ENCODE results near the gene OIT3.

Gene OIT3

GRCh38 chr10:72935361-72935760 lies 41.8 kb downstream of the OIT3 start:
- no peak for DNase-seq (ENCODE audit: low read depth)
- in situ Hi-C loops (cut with HindIII; ENCODE audit: low sequenced_read_pairs): no loop called here

GRCh38 chr10:72943498-72944234 lies 50.1 kb downstream of the OIT3 start:
- in situ Hi-C loops (cut with HindIII; ENCODE audit: low sequenced_read_pairs): no loop called here
- no peak for DNase-seq (ENCODE audit: low read depth)
- no peak for TF ChIP-seq CTCF (IDR thresholded peaks at IDR 0.05; ENCODE audit: low read depth, low read length, missing control alignments)
- no peak overlapping the region for H3K4me3 ChIP-seq (ENCODE audit: low read depth, low read length)

More at GRCh38 chr10:72935361-72935760, 41.8 kb downstream of the OIT3 start:
- TF ChIP-seq CTCF (IDR thresholded peaks at IDR 0.05; ENCODE audit: low read depth, low read length, missing control alignments): no peak
- H3K4me3 ChIP-seq (ENCODE audit: low read depth, low read length): no peak overlapping the region

- no peak for TF ChIP-seq CTCF (IDR thresholded peaks at IDR 0.05; ENCODE audit: low read depth, low read length, missing control alignments)
- in situ Hi-C loops (cut with HindIII; ENCODE audit: low sequenced_read_pairs): no loop called here
- H3K4me3 ChIP-seq (ENCODE audit: low read depth, low read length): no peak overlapping the region
- no peak for DNase-seq (ENCODE audit: low read depth)
These were observed 53.4 kb downstream of the OIT3 start for GRCh38 chr10:72946963-72947362.

GRCh38 chr10:72948762-72949161 lies 55.2 kb downstream of the OIT3 start:
- no peak for DNase-seq (ENCODE audit: low read depth)
- TF ChIP-seq CTCF (IDR thresholded peaks at IDR 0.05; ENCODE audit: low read depth, low read length, missing control alignments): no peak
- in situ Hi-C loops (cut with HindIII; ENCODE audit: low sequenced_read_pairs): no loop called here
- no peak overlapping the region for H3K4me3 ChIP-seq (ENCODE audit: low read depth, low read length)

GRCh38 chr10:72951760-72952159 lies 58.2 kb downstream of the OIT3 start:
- DNase-seq (ENCODE audit: low read depth): no peak
- no peak overlapping the region for H3K4me3 ChIP-seq (ENCODE audit: low read depth, low read length)
- TF ChIP-seq CTCF (IDR thresholded peaks at IDR 0.05; ENCODE audit: low read depth, low read length, missing control alignments): no peak
- in situ Hi-C loops (cut with HindIII; ENCODE audit: low sequenced_read_pairs): no loop called here

GRCh38 chr10:72952189-72952588 lies 58.6 kb downstream of the OIT3 start:
- in situ Hi-C loops (cut with HindIII; ENCODE audit: low sequenced_read_pairs): no loop called here
- TF ChIP-seq CTCF (IDR thresholded peaks at IDR 0.05; ENCODE audit: low read depth, low read length, missing control alignments): no peak
- DNase-seq (ENCODE audit: low read depth): no peak
- no peak overlapping the region for H3K4me3 ChIP-seq (ENCODE audit: low read depth, low read length)

All from astrocyte of the cerebellum (primary cell).